HG03045 (cell line): ENCODE results near the gene SEL1L2.
"Not testable (repeated sequence)": the region's sequence is repeated elsewhere in the genome, so short reads cannot be mapped to it uniquely, and the experiment has no call there.

Experiments used
- ATAC-seq: cut with Tn5 transposase; IDR thresholded peaks from one replicate; pipeline ENCODE4 v1.9.1; 2021; ENCODE audit warnings: mild to moderate bottlenecking, moderate library complexity; ENCODE audit not compliant: unreplicated experiment

The SEL1L2 gene, protein sequence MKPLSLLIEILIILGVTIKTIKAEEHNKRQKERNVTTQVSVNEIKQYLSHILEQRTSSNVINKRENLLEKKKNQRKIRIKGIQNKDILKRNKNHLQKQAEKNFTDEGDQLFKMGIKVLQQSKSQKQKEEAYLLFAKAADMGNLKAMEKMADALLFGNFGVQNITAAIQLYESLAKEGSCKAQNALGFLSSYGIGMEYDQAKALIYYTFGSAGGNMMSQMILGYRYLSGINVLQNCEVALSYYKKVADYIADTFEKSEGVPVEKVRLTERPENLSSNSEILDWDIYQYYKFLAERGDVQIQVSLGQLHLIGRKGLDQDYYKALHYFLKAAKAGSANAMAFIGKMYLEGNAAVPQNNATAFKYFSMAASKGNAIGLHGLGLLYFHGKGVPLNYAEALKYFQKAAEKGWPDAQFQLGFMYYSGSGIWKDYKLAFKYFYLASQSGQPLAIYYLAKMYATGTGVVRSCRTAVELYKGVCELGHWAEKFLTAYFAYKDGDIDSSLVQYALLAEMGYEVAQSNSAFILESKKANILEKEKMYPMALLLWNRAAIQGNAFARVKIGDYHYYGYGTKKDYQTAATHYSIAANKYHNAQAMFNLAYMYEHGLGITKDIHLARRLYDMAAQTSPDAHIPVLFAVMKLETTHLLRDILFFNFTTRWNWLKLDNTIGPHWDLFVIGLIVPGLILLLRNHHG

DNA sequence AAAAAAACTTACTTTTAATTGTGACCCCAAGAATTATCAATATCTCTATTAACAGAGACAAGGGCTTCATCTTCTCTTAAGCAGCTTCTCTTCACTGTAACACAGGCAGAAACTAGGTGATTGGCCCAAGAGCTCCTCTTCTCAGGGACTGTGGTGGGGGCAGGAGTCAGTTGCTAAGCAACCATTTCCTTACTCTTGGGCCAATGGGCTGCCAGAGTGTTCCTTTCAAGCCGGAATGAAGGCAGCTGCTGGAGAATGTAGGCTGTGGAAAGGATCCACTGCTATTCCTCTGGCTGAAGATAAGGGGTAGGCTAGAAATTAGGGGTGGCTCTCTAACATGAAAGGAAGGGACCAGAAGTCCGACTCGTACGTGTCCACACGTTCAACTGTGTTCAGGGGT, at the start of gene SEL1L2:
Gene SEL1L2 (minus strand): TSS at position 150 of the 400 bp plus-strand sequence. CDS start 80 bp downstream, at position 70.
- ATAC-seq = no peak

DNA sequence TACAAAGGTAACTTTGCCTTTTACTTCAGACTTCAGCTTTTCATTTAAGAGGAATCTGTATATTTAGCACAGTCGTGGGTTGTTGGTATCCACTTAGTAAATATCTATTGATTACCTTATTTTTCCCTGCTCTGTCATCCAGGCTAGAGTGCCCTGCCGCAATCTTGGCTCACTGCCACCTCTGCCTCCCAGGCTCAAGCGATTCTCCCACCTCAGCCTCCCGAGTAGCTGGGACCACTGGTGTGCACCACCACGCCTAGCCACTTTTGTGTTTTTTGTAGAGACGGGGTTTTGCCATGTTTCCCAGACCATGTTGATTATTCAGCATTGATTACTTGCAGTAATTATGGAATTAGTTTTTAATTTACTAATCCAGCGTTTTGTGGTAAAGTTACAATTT, 46.2 kb upstream of the SEL1L2 start:
- no peak for ATAC-seq

- ATAC-seq = no peak
These were observed 42.9 kb upstream of the SEL1L2 start for GRCh38 chr20:14033310-14033709.

GRCh38 chr20:14030991-14031390, 40.6 kb upstream of the SEL1L2 start:
- no peak for ATAC-seq

- no peak for ATAC-seq
These were observed 22.3 kb upstream of the SEL1L2 start for GRCh38 chr20:14012671-14013070.

DNA sequence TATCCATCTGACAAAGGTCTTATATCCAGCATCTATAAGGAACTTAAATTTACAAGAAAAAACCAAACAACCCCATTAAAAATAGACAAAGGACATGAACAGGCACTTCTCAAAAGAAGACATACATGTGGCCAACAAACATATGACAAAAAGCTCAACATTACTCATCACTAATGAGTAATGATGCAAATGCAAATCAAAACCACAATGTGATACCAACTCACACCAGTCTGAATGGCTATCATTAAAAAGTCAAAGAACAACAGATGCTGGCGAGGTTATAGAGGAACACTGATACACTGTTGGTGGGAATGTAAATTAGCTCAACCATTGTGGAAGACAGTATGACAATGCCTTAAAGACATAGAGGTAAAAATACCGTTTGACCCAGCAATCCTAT, 18.8 kb upstream of the SEL1L2 start:
- no peak for ATAC-seq

DNA sequence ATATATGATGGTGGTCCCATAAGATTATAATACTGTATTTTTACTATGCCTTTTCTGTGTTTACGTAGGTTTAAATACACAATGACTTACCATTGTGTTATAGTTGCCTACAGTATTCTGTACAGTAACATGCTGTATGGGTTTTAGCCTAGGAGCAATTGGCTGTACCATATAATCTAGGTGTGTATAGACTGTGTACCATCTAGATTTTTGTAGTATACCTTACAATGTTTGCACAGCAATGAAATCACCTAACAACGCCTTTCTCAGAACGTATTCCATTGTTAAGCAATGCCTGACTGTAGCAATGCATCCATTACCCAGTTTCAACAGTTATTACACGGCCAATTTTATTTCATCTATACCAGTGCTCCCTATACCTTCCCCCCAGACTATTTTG, 15.6 kb upstream of the SEL1L2 start:
- ATAC-seq = no peak

- no peak for ATAC-seq
These were observed 10.5 kb upstream of the SEL1L2 start for GRCh38 chr20:14000917-14001316.

DNA sequence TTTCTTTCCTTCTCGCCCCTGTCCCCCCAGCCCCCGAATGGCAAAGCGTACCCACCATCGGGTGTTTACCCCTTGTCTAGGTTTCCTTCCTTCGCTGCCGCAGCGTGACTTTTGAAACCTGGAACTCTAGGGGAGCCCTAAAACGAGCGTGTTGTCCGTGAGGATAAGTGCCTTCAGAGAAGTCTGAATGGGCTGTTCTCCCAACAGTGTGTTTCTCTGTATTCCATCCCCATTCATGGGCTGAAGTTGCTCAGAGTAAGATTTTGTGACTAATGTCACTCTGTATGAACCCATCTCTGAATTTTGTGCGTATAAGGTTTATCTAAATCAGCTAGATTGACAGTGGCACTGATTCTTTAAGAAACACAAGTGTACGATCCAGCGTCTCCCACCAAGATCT, 5.9 kb upstream of the SEL1L2 start:
- no peak for ATAC-seq

DNA sequence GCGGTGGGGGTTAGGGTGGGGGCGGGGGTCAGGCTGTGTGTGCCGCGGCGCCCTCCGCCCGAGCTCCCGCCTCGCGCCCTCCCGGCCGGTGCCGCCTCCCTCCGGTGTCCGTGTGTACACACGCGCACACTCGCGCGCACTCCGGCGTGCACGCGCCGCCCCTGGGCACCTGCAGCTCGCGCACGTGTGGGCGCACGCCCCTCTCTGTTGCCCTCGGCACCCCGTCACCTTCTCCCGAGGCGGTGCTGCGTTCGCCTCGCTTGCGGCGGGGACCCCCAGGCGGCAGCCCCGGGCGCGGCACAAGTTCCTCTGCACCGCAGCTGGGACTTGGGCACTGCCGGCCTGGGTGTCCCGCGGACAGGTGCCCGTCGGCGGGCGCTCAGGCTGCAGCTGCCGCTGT, 5.4 kb upstream of the SEL1L2 start:
- ATAC-seq = no peak

GRCh38 chr20:13995086-13995665, 4.8 kb upstream of the SEL1L2 start, which contains the start of gene MACROD2:
Gene MACROD2 (plus strand): TSS chr20:13995516.
- no peak for ATAC-seq

- not testable (repeated sequence) for ATAC-seq
These were observed 1.5 kb upstream of the SEL1L2 start for GRCh38 chr20:13991955-13992354.

- no peak for ATAC-seq
These were observed 897 bp upstream of the SEL1L2 start for GRCh38 chr20:13991311-13991710.

GRCh38 chr20:13984211-13984610, 6.2 kb downstream of the SEL1L2 start:
- ATAC-seq = no peak

GRCh38 chr20:13960525-13960924, 29.9 kb downstream of the SEL1L2 start:
- no peak for ATAC-seq

DNA sequence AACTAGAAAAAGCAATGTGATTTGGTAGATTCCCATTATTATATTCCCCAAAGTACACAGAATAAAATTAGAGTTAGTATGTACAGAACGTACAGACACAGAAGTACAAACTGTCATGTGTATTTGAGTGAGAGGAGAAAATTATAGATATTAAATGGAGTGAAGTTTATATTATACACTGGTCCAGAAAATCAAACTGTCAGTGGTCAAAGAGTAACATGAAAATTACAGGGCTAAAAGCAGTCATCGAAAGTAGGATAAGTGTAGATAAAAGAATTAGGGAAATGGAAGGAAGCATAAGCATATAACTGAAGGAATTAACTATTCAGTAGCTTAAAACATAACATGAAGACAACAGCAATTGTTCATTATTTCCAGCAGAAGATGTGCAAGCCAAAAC, 30.3 kb downstream of the SEL1L2 start:
- no peak for ATAC-seq

DNA sequence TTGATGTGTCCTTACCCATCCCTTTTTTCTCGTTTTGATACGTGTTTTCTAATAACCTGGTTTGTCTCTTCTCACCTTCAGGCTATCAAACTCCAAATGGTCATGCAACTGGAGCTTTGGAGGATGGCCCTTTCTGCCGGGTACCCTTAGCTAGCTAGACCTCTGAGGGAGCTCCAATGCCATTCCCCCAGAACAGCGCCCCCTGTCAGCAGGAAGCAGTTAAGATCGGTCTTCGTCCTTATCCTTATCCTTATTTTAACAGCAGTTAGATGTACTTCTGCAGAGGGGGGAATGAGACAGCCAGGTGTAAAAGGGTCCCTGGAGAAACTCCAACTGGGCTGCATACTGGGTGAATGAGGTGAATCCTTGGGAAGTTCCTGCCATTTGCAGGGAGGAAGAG, 37.2 kb downstream of the SEL1L2 start:
- no peak for ATAC-seq

- no peak for ATAC-seq
These were observed 42.7 kb downstream of the SEL1L2 start for GRCh38 chr20:13947719-13948118.

DNA sequence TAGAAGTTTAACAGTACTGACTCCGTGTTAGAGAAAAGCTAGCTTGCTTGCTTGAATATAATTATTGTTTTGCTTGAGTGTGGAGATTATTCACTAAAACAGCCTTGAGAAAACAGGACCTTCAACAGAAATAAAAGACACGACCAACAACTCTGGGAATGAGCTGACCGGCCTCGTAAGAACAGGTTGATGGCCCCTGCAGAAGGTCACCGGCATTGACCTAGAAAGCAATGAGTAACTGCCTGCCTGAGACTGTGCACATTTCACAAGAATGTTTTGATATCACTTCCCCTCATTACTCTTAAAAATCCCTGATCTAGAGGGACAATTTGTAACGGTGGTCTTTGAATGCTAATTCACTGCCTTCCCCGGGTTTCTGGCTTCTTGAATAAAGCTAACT, 49.4 kb downstream of the SEL1L2 start:
- ATAC-seq = no peak

- ATAC-seq = no peak
These were observed 53.4 kb downstream of the SEL1L2 start for GRCh38 chr20:13936781-13937576.
